ENCODE data around the gene PLEKHA6.

PLEKHA6 gene

GRCh38 chr1:204353213-204353910 lies 6.4 kb downstream of the PLEKHA6 start:
- no peak for DNase-seq

- peak in 3 of 4 experiments; percentile 12 to 27 (median 21) for DNase-seq
These were observed 8.7 kb downstream of the PLEKHA6 start for GRCh38 chr1:204350857-204351573.

- DNase-seq: no peak
These were observed 9.4 kb downstream of the PLEKHA6 start for GRCh38 chr1:204350312-204350711.

GRCh38 chr1:204349602-204350001 lies 10.1 kb downstream of the PLEKHA6 start:
- no peak for DNase-seq

GRCh38 chr1:204348722-204349121 lies 11.0 kb downstream of the PLEKHA6 start:
- no peak for DNase-seq

- DNase-seq: no peak
These were observed 11.5 kb downstream of the PLEKHA6 start for GRCh38 chr1:204348242-204348641.

- no peak for DNase-seq
These were observed 13.6 kb downstream of the PLEKHA6 start for GRCh38 chr1:204345941-204346645.

GRCh38 chr1:204345438-204345841 lies 14.3 kb downstream of the PLEKHA6 start:
- DNase-seq: peak in 3 of 4 experiments; percentile 27 to 41 (median 29)

GRCh38 chr1:204344665-204345355 lies 14.9 kb downstream of the PLEKHA6 start:
- DNase-seq: no peak

- no peak for DNase-seq
These were observed 15.9 kb downstream of the PLEKHA6 start for GRCh38 chr1:204343802-204344201.

- DNase-seq: no peak
These were observed 16.5 kb downstream of the PLEKHA6 start for GRCh38 chr1:204343247-204343646.

GRCh38 chr1:204342310-204342709 lies 17.4 kb downstream of the PLEKHA6 start:
- no peak for DNase-seq

GRCh38 chr1:204341380-204341779 lies 18.3 kb downstream of the PLEKHA6 start:
- no peak for DNase-seq

GRCh38 chr1:204340081-204340889 lies 19.4 kb downstream of the PLEKHA6 start:
- DNase-seq: no peak

- DNase-seq: no peak
These were observed 20.2 kb downstream of the PLEKHA6 start for GRCh38 chr1:204339541-204339940.

- DNase-seq: no peak
These were observed 20.7 kb downstream of the PLEKHA6 start for GRCh38 chr1:204338997-204339396.

GRCh38 chr1:204338360-204338759 lies 21.4 kb downstream of the PLEKHA6 start:
- DNase-seq: no peak

- DNase-seq: no peak
These were observed 22.1 kb downstream of the PLEKHA6 start for GRCh38 chr1:204337583-204337982.

- DNase-seq: no peak
These were observed 22.7 kb downstream of the PLEKHA6 start for GRCh38 chr1:204337036-204337429.

GRCh38 chr1:204336421-204337035 lies 23.2 kb downstream of the PLEKHA6 start:
- DNase-seq: no peak

GRCh38 chr1:204335533-204335932 lies 24.2 kb downstream of the PLEKHA6 start:
- DNase-seq: no peak

- DNase-seq: no peak
These were observed 24.6 kb downstream of the PLEKHA6 start for GRCh38 chr1:204335085-204335484.

All from suppressor macrophage (primary cell).